Skin of body (tissue), 2 donors: ENCODE measurements around the gene ZNF681. TPM values are rescaled to one million over a fixed set of nuclear protein-coding genes. Genes with fewer than 3 reads are reported as not detected.
"Not testable (repeated sequence)": the region's sequence is repeated elsewhere in the genome, so short reads cannot be mapped to it uniquely, and the experiment has no call there.

Source experiments
- DNase-seq: peaks from one replicate; lab custom pipeline; 2025; lab: John Stamatoyannopoulos, UW
- total RNA-seq: library from RNA; depleted of rRNA; stranded (reverse); fragments of >200 nt; gene quantifications from one replicate; pipeline ENCODE4 v1.2.3, GENCODE V29; 2014

ZNF681 gene
- 3.6 TPM for total RNA-seq

DNA sequence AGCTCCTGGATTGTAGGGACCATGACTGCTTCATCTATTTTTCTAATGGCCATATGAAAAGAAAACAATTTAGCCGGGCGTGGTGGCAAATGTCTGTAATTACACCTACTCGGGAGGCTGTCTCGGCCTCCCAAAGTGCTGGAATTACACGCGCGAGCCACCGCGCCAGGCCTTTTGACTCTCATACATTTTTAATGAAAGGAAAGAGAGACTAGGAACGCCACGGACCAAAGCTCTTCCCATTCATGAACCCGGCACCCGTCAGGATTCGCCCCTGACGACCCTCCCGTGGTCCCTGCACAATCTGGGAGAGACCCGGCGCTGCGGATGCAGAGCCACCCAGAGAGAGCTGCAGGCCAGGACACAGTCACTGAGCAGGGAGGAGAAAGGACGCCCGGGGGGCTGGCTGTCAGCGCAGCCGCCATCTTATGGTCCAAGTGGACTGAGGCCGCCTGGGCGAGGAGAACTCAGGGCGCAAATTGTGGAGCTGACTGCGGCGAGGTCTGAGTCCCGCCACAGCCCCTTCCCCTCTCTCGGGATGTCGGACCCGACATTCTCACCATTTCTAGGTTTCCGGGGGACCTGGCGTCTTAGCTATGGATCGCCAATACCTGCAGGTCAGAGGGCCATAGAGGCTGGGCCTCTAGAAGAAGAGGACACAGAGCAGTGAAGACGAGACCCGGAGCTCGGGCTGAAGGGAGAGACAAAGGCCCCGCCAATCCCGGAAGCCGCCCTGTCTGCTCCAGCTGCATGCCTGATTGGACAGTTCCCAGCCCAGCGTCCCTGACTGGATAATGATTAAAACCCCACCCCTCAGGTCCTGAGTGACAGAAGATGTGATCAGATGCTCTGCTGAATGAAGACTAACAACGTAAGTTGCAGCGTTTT lies at the start of gene ZNF681:
ZNF681 (minus strand) TSS at position 705 of the 888 bp plus-strand sequence; CDS start at position 563, 142 bp downstream.
- DNase-seq = peak; percentile 97

DNA sequence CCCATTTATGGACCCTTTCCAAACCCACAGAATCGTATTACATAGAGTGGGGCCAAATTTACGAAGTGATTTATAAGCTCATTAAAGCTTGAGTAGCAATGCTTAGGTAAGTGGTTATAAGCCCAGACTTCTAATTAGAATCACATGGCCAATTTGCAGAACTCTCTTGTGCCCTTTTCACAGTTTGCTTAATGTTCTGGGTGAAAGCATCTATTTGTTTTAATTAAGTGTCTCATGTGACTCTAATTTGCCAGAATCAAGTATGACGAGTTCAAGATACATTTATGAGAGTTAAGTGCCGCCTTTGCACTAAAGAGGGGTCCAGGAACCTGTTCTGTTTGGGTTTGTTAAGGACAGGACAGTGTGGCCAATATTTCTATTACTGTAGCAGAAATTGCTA lies 46.0 kb upstream of the ZNF681 start:
- no peak for DNase-seq

DNA sequence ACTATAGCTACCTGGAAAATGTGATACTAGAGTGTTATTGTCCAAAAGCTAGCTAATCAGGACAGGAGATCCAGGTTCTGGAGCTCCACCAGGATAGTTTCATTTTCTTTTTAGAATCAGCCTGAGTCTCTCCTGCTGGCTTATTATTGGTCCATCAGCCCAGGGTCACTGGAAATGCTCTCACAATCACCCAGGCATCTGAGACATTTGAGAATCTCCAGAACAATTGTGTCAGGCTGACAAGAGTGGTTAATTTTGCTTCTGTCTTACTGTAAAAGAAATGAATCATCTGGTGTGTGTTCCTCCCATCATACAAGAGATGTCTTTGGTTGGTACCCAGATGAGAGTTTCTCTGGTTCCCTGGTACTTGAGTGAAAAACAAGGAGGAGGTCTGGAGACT lies 43.6 kb upstream of the ZNF681 start:
- no peak for DNase-seq

DNA sequence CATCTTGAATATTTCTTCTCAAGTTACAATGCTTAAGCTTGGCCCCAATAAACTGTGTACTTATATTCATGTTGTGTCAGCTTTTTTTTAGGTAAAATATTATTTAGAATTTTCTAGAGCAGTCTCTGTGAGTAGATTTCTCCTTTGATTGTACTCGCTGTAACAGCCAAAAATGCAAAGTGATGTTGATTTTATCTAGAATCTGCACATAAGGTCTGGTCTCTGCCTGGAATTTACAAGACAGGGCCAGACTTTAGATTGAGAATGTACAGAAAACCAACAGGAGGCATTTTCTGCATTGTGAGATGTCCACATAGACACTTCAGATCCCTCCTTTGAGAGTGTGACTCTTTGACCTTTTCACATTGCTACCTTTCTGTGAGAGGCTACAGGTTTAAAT lies 43.1 kb upstream of the ZNF681 start:
- no peak for DNase-seq

DNA sequence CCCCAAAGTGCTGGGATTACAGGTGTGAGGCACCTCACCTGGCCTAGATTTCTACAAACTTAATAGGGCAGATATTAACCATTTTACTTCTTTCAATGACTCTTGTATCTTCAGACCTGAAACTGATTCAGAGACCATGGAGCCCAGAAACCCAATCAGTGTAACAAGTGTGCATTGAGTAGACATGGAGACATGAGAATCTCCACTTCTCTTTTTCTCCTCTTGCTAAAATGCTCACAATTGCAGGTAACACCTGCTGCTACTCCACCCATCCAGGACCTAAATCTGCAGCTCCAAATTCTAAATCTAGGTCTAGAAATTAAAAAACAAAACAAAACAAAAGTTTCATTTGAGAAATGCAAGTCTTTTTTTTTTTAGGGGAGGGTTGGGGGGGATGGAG lies 42.2 kb upstream of the ZNF681 start:
- no peak for DNase-seq

DNA sequence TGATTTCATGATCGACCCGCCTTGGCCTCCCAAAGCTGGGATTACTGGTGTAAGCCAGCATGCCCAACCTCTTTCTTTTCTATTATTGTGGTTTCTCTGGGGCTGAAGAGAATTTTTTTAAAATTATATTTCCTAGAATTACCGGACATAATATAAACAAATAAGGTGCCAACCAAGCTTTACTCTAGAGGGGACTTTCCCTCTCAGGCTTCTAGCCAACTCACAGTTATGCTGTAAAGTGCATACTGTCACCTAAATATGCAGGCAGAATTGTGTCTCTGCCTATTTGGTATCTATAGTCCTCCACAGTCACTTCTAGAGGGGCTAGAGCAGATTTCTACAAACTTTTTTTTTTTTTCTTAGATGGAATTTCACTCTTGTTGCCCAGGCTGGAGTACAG lies 41.6 kb upstream of the ZNF681 start:
- no peak for DNase-seq

DNA sequence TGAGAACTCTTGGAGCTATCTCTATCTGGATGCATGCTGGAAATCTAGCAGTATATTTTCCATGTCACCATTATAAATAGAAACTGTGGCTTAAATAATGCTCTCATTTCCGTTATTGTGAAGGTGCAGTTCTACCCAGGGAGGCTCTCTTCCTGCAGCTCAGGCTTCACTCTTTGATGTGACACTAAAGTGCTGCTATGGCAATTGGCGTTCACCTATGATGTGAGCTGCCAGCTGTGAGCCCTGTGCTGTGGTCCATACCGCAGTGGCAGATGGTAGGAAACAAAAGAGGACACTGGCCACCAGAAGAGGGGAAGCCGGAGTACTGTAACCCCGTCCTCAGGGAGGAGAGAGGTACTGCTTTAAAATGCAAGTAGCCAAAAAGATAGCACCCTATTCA lies 40.6 kb upstream of the ZNF681 start:
- DNase-seq = no peak

DNA sequence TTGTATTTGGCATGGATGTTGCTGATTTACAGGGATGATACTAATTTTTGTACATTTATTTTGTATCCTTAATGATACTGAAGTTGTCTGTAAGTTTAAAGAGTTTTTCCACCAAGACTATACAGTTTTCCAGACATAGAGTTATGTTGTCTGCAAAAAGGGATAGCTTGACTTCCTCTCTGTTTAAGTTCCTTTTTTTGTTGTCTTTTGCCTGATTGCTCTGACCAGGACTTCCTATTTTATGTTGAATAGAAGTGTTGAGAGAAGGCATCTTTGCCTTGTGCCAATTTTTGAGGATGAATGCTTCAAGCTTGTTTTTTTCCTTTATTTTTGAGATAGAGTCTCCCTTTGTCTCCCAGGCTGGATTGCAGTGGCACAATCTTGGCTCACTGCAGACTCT lies 36.8 kb upstream of the ZNF681 start:
- DNase-seq = no peak

DNA sequence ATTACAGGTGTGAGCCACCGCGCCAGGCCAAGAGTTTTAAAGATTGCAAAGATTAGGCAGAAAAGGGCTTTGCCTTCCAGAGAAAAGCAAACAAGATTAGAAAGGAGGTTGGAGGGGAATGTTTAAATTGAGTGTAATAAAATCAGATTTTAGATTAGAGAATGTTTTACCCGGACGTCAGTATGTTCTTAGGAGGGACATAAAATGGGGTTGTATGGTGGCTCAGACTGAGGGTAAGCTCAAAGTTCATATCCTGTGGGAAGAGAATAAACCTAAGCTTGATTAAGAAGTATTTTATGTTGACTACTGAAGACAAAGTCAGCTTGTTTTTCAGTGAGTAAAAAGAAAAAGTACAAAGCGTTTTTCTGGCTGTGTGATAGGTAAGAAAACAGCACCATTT lies 34.1 kb upstream of the ZNF681 start:
- DNase-seq = no peak

DNA sequence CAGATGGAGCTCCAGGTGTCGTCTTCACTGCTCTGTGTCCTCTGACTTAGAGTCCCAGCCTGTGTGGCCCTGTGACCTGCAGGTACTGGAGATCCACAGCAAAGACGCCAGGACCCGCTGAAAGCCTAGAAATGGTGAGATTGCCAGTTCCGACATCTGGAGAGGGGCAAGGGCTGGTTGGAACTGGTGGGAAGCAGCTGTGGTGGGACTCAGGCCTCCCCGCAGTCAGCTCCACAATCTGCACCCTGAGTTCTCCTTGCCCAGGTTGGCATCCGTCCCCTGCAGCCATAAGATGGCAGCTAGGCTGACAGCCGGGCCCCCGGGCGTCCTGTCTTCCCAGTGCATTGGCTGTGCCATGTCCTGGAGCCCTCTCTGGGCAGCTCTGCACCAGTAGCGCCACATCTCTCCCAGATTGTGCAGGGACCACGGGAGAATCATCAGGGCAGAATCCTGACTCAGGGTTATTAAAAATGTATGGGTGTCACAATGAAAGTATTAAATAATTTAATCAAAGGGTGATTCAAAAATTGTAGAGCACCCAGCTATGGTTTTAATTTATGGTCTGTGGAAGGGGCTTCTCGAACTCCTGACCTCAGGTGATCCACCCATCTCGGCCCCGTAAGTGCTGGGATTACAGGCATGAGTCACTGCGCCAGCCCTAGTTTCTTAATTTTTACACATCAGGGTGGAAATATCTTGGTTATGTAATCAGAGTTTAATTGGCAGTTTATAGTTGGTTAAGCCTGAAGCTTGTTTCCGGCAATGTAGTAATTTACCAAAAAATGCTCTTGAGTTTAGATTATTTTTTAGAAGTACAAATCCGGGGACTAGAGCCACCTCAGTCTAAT lies 32.2 kb upstream of the ZNF681 start:
- DNase-seq = no peak

DNA sequence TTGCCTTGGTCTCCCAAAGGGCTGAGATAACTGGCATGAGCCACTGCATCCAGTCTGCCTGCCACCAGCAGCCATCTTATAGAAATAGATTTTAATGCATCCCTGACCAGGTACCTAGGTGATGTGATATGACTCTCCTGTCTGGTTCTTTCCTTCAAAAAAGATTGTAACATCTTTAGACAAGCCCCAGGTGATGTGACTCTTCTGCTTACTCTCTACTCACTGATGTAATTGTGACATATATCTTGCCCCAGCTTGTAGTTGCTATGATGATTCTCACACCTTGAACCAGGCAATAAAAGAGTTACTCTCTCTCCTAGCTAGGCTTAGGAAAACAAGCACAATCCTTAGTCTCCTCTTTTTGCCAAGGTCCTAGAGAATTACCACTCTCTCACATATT lies 30.6 kb upstream of the ZNF681 start:
- no peak for DNase-seq

DNA sequence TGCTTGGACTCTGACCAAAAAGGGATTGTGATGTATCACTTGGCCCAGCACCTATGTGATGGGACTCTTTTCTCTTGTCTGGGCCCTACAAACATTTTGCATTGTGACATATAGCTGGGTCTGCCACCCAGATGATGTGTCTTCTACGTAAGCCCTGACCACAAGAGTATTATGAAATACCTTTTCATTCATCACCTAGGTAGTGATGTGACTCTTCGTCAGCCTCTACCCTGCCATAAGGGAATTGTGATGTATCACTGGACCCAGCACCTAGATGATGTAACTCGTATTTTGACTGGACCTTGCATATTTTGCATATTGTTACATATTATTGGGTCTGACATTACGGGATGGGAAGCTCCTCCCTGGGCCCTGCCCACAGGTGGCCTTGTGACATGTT lies 29.7 kb upstream of the ZNF681 start:
- no peak for DNase-seq

DNA sequence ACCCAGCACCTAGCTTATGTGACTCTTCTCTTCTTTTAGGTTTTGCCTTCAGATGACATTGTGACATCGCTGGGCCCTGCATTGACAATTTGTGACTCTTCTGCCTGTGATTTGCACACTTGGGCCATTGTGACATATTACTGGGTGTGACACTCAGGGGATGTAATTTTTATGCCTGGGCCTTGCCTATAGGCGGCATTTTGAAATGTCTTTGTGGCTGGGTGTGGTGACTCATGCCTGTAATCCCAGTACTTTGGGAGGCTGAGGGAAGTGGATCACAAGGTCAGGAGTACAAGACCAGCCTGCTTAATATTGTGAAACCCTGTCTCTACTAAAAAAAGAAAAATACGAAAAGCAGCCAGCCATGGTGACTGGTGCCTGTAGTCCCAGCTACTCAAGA lies 28.4 kb upstream of the ZNF681 start:
- DNase-seq = no peak

DNA sequence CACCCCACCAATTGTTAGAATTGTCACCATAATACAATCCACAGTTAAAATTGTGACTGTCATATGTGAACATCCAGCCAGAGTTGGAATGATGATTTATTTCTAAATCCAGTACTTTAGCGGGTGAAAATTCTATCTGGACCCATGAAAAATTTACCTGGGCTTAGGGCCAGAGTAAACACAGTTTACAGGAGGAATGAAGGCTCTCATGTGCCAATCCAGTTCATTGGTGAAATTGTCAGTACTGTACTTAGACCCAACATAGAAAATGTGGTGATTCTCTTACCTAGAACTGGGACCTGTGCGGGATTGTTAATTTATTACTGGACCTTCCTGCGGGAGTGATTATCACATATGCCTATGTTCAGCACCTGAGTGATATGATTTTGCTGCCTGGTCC lies 27.3 kb upstream of the ZNF681 start:
- no peak for DNase-seq

DNA sequence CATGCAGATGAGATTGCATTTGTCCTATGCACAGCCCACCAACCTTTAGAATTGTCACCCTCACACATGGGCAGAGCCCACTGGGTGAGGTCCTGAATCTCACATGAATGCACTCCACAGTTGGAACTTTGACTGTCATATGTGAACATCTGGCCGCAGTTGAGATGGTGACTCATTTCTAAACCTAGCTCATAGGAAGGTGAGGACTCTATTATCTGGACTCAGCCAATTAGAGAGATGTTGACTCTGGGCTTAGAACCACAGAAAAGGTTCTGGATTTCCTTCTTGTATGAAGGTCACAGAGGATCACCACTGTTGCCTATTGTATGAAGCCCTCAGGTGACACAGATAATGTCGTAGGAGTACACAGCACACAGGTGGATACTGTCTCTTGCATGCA lies 25.6 kb upstream of the ZNF681 start:
- DNase-seq = no peak

DNA sequence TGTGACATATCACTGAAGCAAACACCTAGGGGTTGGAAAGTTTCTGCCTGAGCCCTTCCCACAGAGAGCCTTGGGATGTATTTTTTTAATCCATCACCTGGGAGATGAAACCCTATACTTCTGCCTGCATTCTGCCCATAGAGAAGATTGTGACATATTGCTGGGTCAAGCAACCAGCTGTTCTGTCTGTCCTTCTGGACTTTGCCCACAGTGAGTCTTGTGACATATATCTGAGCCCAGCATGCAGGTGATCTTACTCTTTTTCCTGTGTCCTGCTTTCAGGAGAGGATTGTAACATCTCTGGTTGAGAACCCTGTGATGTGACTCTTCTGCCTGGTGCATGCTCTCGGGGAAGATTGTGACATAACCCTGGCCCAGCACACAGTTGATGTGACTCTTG lies 24.9 kb upstream of the ZNF681 start:
- no peak for DNase-seq

DNA sequence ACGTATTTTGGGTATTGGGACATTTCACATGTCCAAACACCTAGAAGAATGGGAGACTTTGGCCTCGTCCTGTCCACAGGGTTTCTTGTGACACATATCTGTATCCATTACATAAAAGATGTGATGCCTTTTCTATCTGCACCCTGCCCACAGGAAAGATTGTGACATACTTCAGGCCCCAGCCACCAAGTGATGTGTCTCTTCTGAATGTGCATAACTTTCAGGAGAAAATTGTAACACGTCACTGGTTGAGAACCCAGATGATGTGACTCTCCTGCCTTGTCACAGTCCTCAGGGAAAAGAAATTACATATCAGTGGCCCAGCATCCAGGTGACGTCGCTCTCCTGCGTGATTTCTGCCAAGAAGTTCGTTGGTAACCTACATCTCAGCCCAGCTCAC lies 21.0 kb upstream of the ZNF681 start:
- no peak for DNase-seq

DNA sequence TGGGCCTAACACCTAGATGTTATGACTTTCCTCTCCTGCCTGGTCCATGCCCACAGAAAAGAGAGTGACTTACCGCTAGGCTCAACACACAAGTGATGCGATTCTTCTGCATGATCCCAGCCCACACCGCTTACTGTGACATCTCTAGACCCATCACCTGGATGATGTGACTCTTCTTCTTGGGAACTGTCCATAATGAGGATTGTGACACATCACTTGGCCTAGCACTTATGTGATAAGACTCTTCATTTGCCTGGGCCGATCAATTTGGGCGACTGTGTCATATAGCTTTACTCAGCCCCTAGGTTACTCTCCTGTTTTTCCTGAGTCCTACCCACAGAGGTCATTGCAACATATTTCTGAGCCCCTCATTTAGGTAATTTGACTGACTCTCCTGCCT lies 19.9 kb upstream of the ZNF681 start:
- no peak for DNase-seq

DNA sequence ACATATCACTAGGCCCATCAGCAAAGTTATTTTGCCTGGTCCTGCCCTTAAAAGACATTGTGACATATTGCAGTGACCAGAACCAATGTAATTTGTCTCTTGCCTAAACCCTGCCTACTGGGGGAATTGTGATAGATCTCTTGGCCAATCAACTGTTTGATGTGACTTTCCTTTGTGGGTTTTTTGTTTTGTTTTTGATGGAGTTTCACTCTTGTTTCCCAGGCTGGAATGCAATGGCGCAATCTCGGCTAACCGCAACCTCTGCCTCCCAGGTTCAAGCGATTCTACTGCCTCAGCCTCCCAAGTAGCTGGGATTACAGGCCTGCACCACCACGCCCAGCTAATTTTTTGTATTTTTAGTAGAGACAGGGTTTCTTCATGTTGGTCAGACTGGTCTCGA lies 19.3 kb upstream of the ZNF681 start:
- DNase-seq = not testable (repeated sequence)

DNA sequence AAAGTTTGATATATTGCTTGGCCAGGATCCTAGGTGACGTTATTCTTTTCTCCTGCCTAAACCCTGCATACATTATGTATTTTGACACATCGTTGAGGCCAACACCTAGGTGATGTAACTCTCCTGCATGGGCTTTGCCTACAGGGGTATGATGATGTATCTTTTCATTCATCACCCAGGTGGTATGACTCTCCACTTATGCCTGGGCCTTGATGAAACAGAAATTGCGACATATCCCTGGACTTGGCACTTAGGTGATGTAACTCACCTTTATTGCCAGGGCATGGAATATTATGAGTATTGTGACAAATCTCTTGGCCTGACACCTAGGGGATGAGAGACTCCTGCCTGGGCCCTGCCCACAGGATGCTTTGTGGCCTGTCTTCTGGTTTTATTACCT lies 18.5 kb upstream of the ZNF681 start:
- no peak for DNase-seq

DNA sequence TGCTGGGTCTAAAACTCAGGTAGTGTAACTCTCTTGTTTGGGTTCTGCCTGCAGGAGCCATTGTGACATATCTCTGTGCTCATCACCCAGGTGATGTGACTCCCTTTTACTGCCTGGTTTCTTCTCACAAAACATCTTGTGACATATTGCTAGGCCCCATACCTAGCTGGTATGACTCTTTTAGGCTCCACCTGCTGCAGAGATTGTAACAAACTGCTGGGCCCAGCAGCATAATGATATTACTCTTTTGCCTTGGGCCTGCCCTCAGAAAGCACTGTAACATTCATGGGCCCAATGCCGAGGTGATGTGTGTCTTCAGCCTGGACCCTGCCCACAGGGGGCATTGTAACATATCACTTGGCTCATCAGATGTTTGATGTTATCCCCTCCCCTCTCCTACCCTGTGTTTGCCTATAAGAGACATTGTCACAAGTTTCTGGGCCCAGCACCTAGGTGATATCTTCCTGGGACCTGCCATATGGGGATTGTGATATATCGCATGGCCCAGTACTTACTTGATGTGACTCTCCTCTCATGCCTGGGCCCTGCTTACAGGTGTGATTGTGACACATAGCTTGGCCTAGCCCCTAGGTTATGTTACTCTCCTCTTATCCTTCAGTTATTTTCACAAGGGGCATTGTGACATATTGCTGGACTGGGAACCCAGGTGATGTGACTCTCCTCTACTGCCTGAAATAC lies 18.0 kb upstream of the ZNF681 start:
- no peak for DNase-seq

DNA sequence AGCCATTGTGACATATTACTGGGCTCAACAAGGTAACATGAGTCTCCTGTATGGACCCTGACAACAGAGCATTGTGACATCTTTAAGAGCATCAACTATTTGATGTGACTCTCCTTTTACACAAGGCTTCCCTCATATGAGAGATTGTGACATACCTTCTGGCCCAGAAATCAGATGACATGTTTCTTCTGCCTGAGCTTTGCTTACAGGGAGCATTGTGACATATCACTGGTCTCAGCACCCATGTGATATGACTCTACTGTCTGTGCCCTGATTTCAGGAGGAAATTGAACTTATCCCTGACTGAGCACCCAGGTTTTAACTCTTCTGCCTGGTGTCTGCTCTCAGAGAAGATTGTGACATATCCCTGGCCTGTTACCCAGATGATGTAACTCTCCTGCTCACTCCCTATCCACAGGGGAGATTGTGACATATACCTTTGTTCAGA lies 15.9 kb upstream of the ZNF681 start:
- no peak for DNase-seq
